K562 (cell line): Measurements from ENCODE around the gene UNC13A. TPM values are rescaled to one million over a fixed set of nuclear protein-coding genes. Genes with fewer than 3 reads are reported as not detected.
A peak's percentile ranks its signal among the peaks of the same experiment; 100 is the strongest.

Experiments
- BDP1 ChIP-seq: IDR thresholded peaks from 3 replicates; pipeline ENCODE4 v1.6.1; 2011; ENCODE audit not compliant: insufficient read length, insufficient read depth
- BRF1 ChIP-seq: IDR thresholded peaks from 3 replicates; pipeline ENCODE4 v1.6.1; 2011; ENCODE audit warnings: borderline replicate concordance, mild to moderate bottlenecking; ENCODE audit not compliant: insufficient read length; ENCODE audit errors: extremely low read depth
- GABPA ChIP-seq: fragments of 200-800 bp; sonication (Bioruptor generic); conservative IDR thresholded peaks from 2 replicates; pipeline ENCODE4 v1.6.1; 2016; ENCODE audit warnings: low read depth, missing genetic modification characterization, missing compliant biosample characterization
- GABPB1 ChIP-seq: sonication (generic); formaldehyde crosslinking; IDR thresholded peaks from 2 replicates; pipeline ENCODE4 v1.8.0; 2022; ENCODE audit warnings: mild to moderate bottlenecking, missing genetic modification reagents
- NBN ChIP-seq: fragments of 450-650 bp; IDR thresholded peaks from 2 replicates; pipeline ENCODE4 v1.6.1; 2016; ENCODE audit warnings: low read depth, mild to moderate bottlenecking
- PHF21A ChIP-seq: fragments of 450-650 bp; IDR thresholded peaks from 2 replicates; pipeline ENCODE4 v1.6.1; 2017; ENCODE audit warnings: low read depth, borderline replicate concordance
- POU5F1 ChIP-seq: fragments of 150-350 bp; IDR thresholded peaks from 2 replicates; pipeline ENCODE4 v1.6.1; 2014; ENCODE audit warnings: borderline replicate concordance, low read length, low read depth, mild to moderate bottlenecking; ENCODE audit not compliant: partially characterized antibody
- TARDBP ChIP-seq: fragments of 450-650 bp; IDR thresholded peaks from 2 replicates; pipeline ENCODE4 v1.6.1; 2016
- ZNF561 ChIP-seq: fragments of 450-650 bp; formaldehyde crosslinking; conservative IDR thresholded peaks from 2 replicates; pipeline ENCODE4 v1.4.0; 2020; ENCODE audit warnings: mild to moderate bottlenecking, moderate library complexity
- ZNF644 ChIP-seq: fragments of 200-800 bp; sonication (Bioruptor generic); IDR thresholded peaks from 2 replicates; pipeline ENCODE4 v1.6.1; 2016; ENCODE audit warnings: low read depth, missing genetic modification characterization, missing compliant biosample characterization
- ZNF778 ChIP-seq: fragments of 450-650 bp; formaldehyde crosslinking; IDR thresholded peaks from 2 replicates; pipeline ENCODE4 v1.4.0; 2020; ENCODE audit warnings: mild to moderate bottlenecking, moderate library complexity
- polyA plus RNA-seq, 8 experiments: library from polyadenylated mRNA; depleted of rRNA in 4 of 8; stranded (reverse) in 5 of 8; unstranded in 3 of 8; fragments of >200 nt; fragmentation: Nextera tagmentation in 2 of 8; fragmentation: Illumina TruSeq in 1 of 8; extraction: Ambion mirVana in 2 of 8; extraction: Trizol in 1 of 8; gene quantifications; 2 replicates each; pipeline versions ENCODE4 v1.2.1 to v1.2.3, GENCODE V29; 2011 to 2014; ENCODE audit warnings: inconsistent platforms in 1 of 8, missing spikeins in 1 of 8
- total RNA-seq, 7 experiments: library from RNA; depleted of rRNA in 6 of 7; stranded (reverse); fragments of >200 nt in 6 of 7; fragmentation: Illumina TruSeq in 2 of 7; extraction: Trizol in 2 of 7; gene quantifications; 2 replicates each; pipeline versions ENCODE4 v1.2.1 to v1.2.3, GENCODE V29; 2011 to 2021; ENCODE audit warnings: low replicate concordance in 1 of 7
- TF ChIP-seq, protein P1 (sequence below): IDR thresholded peaks from 2 replicates; pipeline ENCODE4 v1.6.1; 2012; ENCODE audit warnings: low read depth, low read length, improper control_type of control experiment, borderline replicate concordance
- TF ChIP-seq, protein P2 (sequence below), 2 experiments: fragments of 450-650 bp; formaldehyde crosslinking in 1 of 2; IDR thresholded peaks; 2 replicates each; pipeline versions ENCODE4 v1.4.0 to v1.6.1; 2014 to 2020; ENCODE audit warnings: mild to moderate bottlenecking in 2 of 2, borderline replicate concordance in 1 of 2, low read depth in 1 of 2
- TF ChIP-seq, protein P3 (sequence below), 3 experiments: fragments of 200-800 bp in 1 of 3; sonication (Bioruptor generic) in 1 of 3; sonication (generic) in 1 of 3; formaldehyde crosslinking in 1 of 3; IDR thresholded peaks; 2 replicates each; pipeline versions ENCODE4 v1.6.1 to v1.8.0; 2016 to 2022; ENCODE audit warnings: mild to moderate bottlenecking in 2 of 3, missing compliant biosample characterization in 2 of 3, missing genetic modification characterization in 2 of 3, missing genetic modification reagents in 1 of 3
- TF ChIP-seq, protein P4 (sequence below): sonication (generic); formaldehyde crosslinking; IDR thresholded peaks from 2 replicates; pipeline ENCODE4 v1.8.0; 2023; ENCODE audit warnings: mild to moderate bottlenecking, missing genetic modification reagents

Gene UNC13A
- total and polyA plus RNA-seq, 9 of the 15 experiments (the other 6 are each of a cell fraction or from before 2014, with no cell fraction given) = 0.03 to 1.0 (median 0.25) TPM

DNA sequence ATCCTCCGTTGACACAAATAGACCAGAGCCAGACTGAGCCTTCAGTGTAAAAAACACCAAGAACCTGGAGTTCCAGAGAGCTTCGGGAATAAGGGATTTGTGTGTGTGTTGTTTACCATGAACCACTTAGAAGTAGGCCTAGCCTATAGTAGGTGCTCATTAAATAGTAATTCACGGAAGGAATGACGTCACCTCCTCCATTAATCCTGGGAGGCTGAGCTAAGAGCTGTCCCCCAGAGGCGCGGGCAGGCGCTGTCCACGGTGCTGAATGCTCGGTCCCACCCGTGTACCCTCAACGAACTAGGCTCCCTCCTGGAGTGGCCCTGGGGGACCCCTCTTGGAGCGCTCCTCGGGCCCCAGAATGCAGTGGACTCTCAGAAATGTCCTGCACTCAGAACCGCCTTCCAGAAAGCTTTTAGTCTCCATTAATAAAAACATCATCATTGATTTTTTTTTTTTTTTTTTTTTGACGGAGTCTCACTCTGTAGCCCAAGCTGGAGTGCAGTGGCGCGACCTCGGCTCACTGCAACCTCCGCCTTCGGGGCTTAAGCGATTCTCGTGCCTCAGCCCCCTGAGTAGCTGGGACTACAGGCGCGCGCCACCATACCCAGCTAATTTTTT is 6.5 kb downstream of the UNC13A start (continued):
- TF ChIP-seq, protein P1, sequence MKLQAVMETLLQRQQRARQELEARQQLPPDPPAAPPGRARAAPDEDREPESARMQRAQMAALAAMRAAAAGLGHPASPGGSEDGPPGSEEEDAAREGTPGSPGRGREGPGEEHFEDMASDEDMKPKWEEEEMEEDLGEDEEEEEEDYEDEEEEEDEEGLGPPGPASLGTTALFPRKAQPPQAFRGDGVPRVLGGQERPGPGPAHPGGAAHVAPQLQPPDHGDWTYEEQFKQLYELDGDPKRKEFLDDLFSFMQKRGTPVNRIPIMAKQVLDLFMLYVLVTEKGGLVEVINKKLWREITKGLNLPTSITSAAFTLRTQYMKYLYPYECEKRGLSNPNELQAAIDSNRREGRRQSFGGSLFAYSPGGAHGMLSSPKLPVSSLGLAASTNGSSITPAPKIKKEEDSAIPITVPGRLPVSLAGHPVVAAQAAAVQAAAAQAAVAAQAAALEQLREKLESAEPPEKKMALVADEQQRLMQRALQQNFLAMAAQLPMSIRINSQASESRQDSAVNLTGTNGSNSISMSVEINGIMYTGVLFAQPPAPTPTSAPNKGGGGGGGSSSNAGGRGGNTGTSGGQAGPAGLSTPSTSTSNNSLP = no peak
- TF ChIP-seq ZNF644 (no peak), BRF1 (no peak), ZNF778 (CRISPR knock-in tag) (no peak), TARDBP (no peak), NBN (0 out of 2 replicates have a peak, but pooled peaks have one; percentile 34), ZNF561 (no peak), PHF21A (no peak), POU5F1 (no peak), GABPB1 (CRISPR knock-in tag) (peak; percentile 29; the same call in 1 of the 2 replicates), BDP1 (no peak), GABPA (tag) (no peak)
- TF ChIP-seq, protein P2, sequence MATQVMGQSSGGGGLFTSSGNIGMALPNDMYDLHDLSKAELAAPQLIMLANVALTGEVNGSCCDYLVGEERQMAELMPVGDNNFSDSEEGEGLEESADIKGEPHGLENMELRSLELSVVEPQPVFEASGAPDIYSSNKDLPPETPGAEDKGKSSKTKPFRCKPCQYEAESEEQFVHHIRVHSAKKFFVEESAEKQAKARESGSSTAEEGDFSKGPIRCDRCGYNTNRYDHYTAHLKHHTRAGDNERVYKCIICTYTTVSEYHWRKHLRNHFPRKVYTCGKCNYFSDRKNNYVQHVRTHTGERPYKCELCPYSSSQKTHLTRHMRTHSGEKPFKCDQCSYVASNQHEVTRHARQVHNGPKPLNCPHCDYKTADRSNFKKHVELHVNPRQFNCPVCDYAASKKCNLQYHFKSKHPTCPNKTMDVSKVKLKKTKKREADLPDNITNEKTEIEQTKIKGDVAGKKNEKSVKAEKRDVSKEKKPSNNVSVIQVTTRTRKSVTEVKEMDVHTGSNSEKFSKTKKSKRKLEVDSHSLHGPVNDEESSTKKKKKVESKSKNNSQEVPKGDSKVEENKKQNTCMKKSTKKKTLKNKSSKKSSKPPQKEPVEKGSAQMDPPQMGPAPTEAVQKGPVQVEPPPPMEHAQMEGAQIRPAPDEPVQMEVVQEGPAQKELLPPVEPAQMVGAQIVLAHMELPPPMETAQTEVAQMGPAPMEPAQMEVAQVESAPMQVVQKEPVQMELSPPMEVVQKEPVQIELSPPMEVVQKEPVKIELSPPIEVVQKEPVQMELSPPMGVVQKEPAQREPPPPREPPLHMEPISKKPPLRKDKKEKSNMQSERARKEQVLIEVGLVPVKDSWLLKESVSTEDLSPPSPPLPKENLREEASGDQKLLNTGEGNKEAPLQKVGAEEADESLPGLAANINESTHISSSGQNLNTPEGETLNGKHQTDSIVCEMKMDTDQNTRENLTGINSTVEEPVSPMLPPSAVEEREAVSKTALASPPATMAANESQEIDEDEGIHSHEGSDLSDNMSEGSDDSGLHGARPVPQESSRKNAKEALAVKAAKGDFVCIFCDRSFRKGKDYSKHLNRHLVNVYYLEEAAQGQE (IDR thresholded peaks at IDR 0.05; ENCODE audit: borderline replicate concordance) = peak; percentile 100
- TF ChIP-seq, protein P2 (CRISPR knock-in tag; IDR thresholded peaks at IDR 0.05; ENCODE audit: low read depth) = peak; percentile 99
- TF ChIP-seq, protein P3, sequence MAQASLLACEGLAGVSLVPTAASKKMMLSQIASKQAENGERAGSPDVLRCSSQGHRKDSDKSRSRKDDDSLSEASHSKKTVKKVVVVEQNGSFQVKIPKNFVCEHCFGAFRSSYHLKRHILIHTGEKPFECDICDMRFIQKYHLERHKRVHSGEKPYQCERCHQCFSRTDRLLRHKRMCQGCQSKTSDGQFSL (CRISPR knock-in tag; IDR thresholded peaks at IDR 0.05) = no peak
- TF ChIP-seq, protein P3 (tag; IDR thresholded peaks at IDR 0.05) = no peak
- TF ChIP-seq, protein P4, sequence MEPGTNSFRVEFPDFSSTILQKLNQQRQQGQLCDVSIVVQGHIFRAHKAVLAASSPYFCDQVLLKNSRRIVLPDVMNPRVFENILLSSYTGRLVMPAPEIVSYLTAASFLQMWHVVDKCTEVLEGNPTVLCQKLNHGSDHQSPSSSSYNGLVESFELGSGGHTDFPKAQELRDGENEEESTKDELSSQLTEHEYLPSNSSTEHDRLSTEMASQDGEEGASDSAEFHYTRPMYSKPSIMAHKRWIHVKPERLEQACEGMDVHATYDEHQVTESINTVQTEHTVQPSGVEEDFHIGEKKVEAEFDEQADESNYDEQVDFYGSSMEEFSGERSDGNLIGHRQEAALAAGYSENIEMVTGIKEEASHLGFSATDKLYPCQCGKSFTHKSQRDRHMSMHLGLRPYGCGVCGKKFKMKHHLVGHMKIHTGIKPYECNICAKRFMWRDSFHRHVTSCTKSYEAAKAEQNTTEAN = no peak
